SK-N-MC (cell line): ENCODE results near the gene GAL3ST3.

Source experiments
- EZH2 ChIP-seq: fragments of 200-600 bp; sonication (generic); IDR thresholded peaks from one replicate; pipeline ENCODE4 v1.6.1; 2017; ENCODE audit warnings: antibody characterized with exemption
- FOXP2 ChIP-seq: optimal IDR thresholded peaks from 2 replicates; pipeline ENCODE3; 2011; ENCODE audit warnings: mild to moderate bottlenecking, moderate library complexity; ENCODE audit not compliant: insufficient read depth; ENCODE audit errors: extremely low read length, control extremely low read depth
- POLR2AphosphoS5 ChIP-seq: IDR thresholded peaks from 2 replicates; pipeline ENCODE4 v1.6.1; 2012; ENCODE audit warnings: mild to moderate bottlenecking, low read depth, low read length, borderline replicate concordance

GRCh38 chr11:66006891-66007176, 42.1 kb downstream of the GAL3ST3 start:
- TF ChIP-seq EZH2: no peak
- TF ChIP-seq POLR2AphosphoS5: no peak
- no peak for TF ChIP-seq FOXP2
